Fibroblast of skin of left quadriceps (primary cell): Measurements from ENCODE around the gene HOXD12.

Source experiments
- DNase-seq, 2 experiments: peaks; one replicate each; pipeline ENCODE4 v3.0.0-alpha.2; 2013; ENCODE audit warnings: low read depth in 2 of 2

Gene HOXD12

GRCh38 chr2:176130957-176131847, 31.6 kb downstream of the HOXD12 start:
- DNase-seq, result no peak

GRCh38 chr2:176131848-176132158, 32.2 kb downstream of the HOXD12 start:
- DNase-seq, result no peak

DNA sequence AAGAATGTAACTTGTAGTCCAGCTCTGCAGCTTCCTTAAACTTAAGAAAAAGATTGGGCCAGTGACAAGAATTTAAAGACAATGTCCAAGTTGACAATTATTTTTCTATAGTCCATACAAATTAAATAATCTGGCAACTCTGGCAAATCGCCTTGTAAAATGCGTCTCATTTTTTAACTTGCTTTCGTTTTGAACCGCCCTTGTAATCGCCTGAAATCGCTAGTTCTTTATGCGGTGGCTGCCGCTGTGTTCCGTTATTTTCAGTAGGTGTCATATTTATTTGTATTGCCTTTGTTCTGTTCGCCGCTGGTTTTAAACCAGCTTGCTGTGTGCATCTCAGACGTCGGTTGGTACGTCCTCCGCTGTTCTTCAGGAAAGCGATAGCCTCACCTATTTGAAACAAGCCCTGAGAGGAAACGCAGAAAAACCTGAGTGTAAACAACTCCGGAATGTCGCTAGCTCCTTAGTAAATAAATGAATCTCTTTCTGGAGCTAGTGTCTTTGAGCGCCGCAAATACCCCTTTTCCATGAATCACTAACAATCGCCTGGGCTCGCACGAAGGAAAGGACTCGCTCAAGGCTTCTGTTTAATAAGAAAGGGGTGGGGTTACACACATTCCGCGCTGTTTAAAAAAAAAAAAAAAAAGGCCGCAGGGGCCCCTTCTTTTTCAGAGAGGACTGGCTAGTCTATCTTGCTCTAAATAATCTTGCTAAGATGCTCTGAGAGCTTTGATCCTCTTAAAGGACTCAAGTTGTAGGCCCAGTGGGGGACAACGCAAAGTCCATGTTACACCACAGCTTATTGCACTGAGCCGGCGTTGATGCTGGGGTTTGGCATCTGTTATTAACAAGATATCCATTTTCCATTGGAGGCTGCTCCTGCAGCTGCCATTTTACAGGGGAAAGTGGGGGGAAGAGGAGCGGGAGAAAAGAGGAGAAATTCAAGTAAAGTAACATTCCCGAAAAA, 32.9 kb downstream of the HOXD12 start:
- DNase-seq, result no peak

- DNase-seq, result no peak
Measured at GRCh38 chr2:176133389-176133788, 33.8 kb downstream of the HOXD12 start.

- no peak for DNase-seq
Measured at GRCh38 chr2:176134035-176134434, 34.4 kb downstream of the HOXD12 start.

- no peak for DNase-seq
Measured at GRCh38 chr2:176135035-176135440, 35.4 kb downstream of the HOXD12 start.

GRCh38 chr2:176136374-176137251, 37.0 kb downstream of the HOXD12 start:
- no peak for DNase-seq

DNA sequence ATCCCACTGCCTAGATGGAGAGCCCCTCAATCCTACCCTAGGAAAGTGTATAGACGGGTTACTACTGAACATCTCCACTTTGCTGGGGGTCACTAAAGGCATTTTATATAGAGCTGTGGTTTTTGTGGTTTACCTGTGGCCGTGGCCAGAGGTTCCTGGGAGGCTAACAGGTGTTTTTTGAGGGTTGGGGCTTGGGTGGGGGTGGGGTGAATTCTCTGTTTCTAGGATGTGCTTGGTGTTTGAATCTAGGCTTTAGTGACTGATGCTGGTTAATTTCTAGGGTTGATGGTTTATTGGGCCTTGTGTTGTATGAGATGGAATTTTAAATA, 37.6 kb downstream of the HOXD12 start:
- no peak for DNase-seq

DNA sequence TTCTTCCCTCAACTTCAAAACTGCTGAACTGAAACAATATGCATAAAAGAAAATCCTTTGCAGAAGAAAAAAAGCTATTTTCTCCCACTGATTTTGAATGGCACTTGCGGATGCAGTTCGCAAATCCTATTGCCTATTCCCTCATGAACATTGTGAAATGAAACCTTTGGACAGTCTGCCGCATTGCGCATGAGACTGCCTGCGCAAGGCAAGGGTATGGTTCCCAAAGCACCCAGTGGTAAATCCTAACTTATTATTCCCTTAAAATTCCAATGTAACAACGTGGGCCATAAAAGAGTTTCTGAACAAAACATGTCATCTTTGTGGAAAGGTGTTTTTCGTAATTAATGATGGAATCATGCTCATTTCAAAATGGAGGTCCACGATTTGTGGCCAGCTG, 38.3 kb downstream of the HOXD12 start:
- no peak for DNase-seq

DNA sequence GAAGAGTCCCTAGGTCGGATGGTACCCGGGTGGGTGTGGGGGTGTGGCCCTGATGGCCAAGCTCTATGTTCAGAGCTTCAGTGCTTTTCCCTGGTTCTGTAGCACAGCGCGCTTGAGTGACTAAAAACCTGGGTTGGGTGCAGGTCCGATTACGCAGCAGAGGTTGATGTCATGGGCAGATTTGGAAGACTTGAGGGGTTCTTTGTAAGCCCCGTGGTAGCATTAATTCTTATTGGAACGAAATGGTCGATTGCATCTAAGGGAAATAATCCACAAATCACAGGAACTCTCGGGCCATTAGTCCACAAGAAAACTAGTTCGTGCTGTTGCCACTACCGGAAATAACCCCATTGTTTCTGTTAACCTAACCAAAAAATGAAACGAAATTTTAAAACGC, 38.9 kb downstream of the HOXD12 start:
- no peak for DNase-seq

- no peak for DNase-seq
Measured at GRCh38 chr2:176138923-176139660, 39.5 kb downstream of the HOXD12 start.

GRCh38 chr2:176139661-176140512, 40.3 kb downstream of the HOXD12 start:
- DNase-seq, result no peak

GRCh38 chr2:176140513-176141317, 41.1 kb downstream of the HOXD12 start:
- no peak for DNase-seq

- no peak for DNase-seq
Measured at GRCh38 chr2:176142281-176142680, 42.7 kb downstream of the HOXD12 start.

DNA sequence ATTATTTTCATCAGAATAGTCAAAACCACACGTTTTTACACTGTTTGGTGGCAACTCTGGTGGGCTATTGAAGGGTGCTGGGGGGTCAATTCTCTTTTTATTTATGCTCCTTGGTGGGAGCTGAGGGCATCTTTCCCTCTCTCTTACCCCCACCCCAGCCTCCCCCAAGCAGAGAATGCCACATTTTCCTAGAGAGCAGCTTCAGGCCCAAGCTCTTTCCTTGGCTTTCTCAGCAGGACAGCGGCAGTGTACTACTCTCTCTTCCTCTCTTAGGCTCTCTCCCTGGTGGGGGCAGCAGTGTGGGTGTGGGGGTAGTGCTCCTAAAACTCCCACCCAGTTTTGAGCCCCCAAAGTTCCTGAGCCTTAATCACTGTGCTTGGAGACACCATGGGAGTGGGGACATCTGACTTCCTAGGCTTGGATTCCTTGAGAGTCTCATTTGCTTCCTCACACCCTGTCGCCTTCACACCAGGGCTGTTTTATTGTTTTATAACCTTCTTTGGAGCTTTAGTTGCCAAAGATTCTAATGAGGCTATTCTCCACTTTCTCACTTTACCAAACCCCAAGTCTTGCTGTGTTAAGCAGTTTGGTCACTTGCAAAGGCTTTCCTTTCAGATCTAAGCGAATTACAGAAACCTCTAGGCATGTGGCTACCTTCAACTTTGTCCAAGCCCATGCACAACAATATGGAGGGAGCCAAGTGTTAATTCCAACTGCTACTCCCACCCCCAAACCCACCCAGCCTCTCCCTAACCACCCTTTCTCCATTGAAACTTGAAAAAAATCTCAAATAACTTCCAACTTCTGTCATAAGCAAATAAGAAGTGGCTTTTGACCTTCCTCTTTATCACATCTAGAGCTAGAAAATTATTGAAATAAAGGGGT, 45.7 kb downstream of the HOXD12 start:
- DNase-seq, result no peak

DNA sequence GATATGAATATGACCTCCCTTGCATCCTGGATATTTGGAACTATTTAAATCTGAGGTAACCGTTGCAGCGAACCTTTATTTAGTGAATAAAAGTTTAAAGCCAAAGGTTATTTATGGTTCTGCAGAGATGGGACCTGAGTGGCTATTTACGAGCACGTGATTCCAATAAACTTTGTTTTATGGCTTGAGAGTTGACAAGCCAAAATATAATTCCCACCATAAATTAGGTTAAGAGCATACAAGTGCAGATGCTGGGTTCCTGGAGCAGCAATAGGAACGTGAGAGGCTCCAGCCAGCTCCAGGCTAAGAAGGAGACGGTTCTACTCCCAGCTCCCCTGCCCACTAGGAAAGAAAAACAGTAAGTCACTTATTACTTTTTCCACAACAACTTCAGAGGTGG, 46.5 kb downstream of the HOXD12 start:
- DNase-seq, result no peak

DNA sequence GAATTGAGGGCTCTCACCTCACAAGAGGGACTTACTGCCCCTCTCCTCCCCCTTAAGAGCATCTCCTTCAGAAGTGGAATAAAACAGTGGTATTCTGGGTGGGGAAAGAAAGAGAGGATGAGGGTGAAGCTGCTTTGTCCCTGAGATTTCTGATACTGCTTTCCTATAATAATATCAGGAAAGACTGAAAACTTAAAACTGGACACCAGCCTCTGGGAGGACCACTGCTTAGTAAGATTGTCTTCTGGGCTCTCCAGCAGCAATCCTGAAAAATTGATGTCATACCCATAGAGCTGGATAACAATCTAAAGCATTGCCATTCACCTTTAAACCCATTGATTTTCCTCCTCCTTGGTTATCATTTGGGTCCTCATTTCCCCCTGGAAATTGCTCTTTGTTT, 47.0 kb downstream of the HOXD12 start:
- DNase-seq, result no peak

- no peak for DNase-seq
Measured at GRCh38 chr2:176147210-176147799, 47.7 kb downstream of the HOXD12 start.
